ENCODE measurements around the gene SALL1. TPM values are rescaled to one million over a fixed set of nuclear protein-coding genes. Genes with fewer than 3 reads are reported as not detected.

The SALL1 gene
- total RNA-seq, 1 experiment from 2014 or later = not detected

GRCh38 chr16:51097729-51098128, 53.3 kb downstream of the SALL1 start:
- no TSS peak for BruUV-seq (replicated peaks)
- CTCF ChIA-PET = no interaction called here

GRCh38 chr16:51095890-51096626, 55.0 kb downstream of the SALL1 start:
- Histone ChIP-seq H3K36me3 (ENCODE audit: control insufficient read depth in 1 of 2, insufficient read depth in 2 of 2, low read length in 2 of 2) (no peaks in the 10 kb centered on the region), H3K4me2 (ENCODE audit: low read length) (no peak overlapping the region), H3K79me2 (ENCODE audit: insufficient read depth, low read length) (no peaks in the 10 kb centered on the region), H3K4me3 (replicated peaks in 1 of 2; ENCODE audit: low read depth in 1 of 2, low read length in 2 of 2) (no peak overlapping the region), H3K9me2 (ENCODE audit: insufficient read depth) (no peaks in the 10 kb centered on the region), H3K27me3 (ENCODE audit: insufficient read depth, low read length) (no peaks in the 10 kb centered on the region; the same call in 1 of the 2 replicates), H3K27ac (ENCODE audit: low read depth, low read length) (no peak overlapping the region), H3K4me1 (ENCODE audit: control insufficient read depth in 1 of 2, insufficient read depth in 2 of 2, low read length in 2 of 2) (no peaks in the 10 kb centered on the region), H3K9me3 (ENCODE audit: control insufficient read depth in 1 of 2, insufficient read depth in 1 of 2, low read depth in 1 of 2, low read length in 2 of 2) (no peaks in the 10 kb centered on the region), H2AFZ (ENCODE audit: low read depth, low read length, poor library complexity, severe bottlenecking) (no peak overlapping the region), H4K20me1 (ENCODE audit: insufficient read depth) (no peaks in the 10 kb centered on the region), H3K9ac (ENCODE audit: low read length) (no peak overlapping the region)
- POLR2A ChIA-PET = no interaction called here
- ATAC-seq = no peak
- TF ChIP-seq YY1 (IDR thresholded peaks at IDR 0.05; ENCODE audit: extremely low read depth, insufficient replicate concordance, low read depth, low read length) (no peak), ZBTB33 (IDR thresholded peaks at IDR 0.05; ENCODE audit: extremely low read depth, insufficient replicate concordance, low read length) (no peak)
- intact Hi-C loops (cut with micrococcal nuclease) = no loop called here
- BruUV-seq (replicated peaks) = no TSS peak
- DNase-seq (ENCODE audit: low read depth, low spot score) = no peak
- RAD21 ChIA-PET (ENCODE audit: low non-redundant PET in 1 of 2, low total read pairs in 2 of 2, uncharacterized antibody in 2 of 2, unreplicated experiment in 2 of 2) = no interaction called here
- CTCF ChIA-PET = no interaction called here

More at GRCh38 chr16:51097729-51098128, 53.3 kb downstream of the SALL1 start:
- H3K9me2 ChIP-seq (ENCODE audit: insufficient read depth) = no peaks in the 10 kb centered on the region
- H2AFZ ChIP-seq (ENCODE audit: low read depth, low read length, poor library complexity, severe bottlenecking) = no peak overlapping the region
- H4K20me1 ChIP-seq (ENCODE audit: insufficient read depth) = no peaks in the 10 kb centered on the region
- ATAC-seq (no peak), DNase-seq (ENCODE audit: low read depth, low spot score) (no peak)
- H3K9ac ChIP-seq (ENCODE audit: low read length) = no peak overlapping the region
- POLR2A ChIA-PET = no interaction called here
- no peak overlapping the region for H3K27ac ChIP-seq (ENCODE audit: low read depth, low read length)
- no peaks in the 10 kb centered on the region; the same call in 1 of the 2 replicates for H3K27me3 ChIP-seq (ENCODE audit: insufficient read depth, low read length)
- no peaks in the 10 kb centered on the region for H3K4me1 ChIP-seq (ENCODE audit: control insufficient read depth in 1 of 2, insufficient read depth in 2 of 2, low read length in 2 of 2)
- no peak overlapping the region for H3K4me2 ChIP-seq (ENCODE audit: low read length)
- no peaks in the 10 kb centered on the region for H3K9me3 ChIP-seq (ENCODE audit: control insufficient read depth in 1 of 2, insufficient read depth in 1 of 2, low read depth in 1 of 2, low read length in 2 of 2)
- intact Hi-C loops (cut with micrococcal nuclease) = no loop called here
- no peaks in the 10 kb centered on the region for H3K79me2 ChIP-seq (ENCODE audit: insufficient read depth, low read length)
- H3K36me3 ChIP-seq (ENCODE audit: control insufficient read depth in 1 of 2, insufficient read depth in 2 of 2, low read length in 2 of 2) = no peaks in the 10 kb centered on the region
- no peak for TF ChIP-seq EZH2phosphoT487 (IDR thresholded peaks at IDR 0.05; ENCODE audit: borderline replicate concordance)
- TF ChIP-seq RAD21 (IDR thresholded peaks at IDR 0.05; ENCODE audit: low read depth) = no peak
- no peak for TF ChIP-seq SIN3A (IDR thresholded peaks at IDR 0.05; ENCODE audit: low read depth)
- RAD21 ChIA-PET (ENCODE audit: low non-redundant PET in 1 of 2, low total read pairs in 2 of 2, uncharacterized antibody in 2 of 2, unreplicated experiment in 2 of 2) = no interaction called here
- H3K4me3 ChIP-seq (replicated peaks in 1 of 2; ENCODE audit: low read depth in 1 of 2, low read length in 2 of 2) = no peak overlapping the region
